ENCODE measurements around the gene ADCY2. TPM values are rescaled to one million over a fixed set of nuclear protein-coding genes. Genes with fewer than 3 reads are reported as not detected.

The ADCY2 gene
- total and polyA plus RNA-seq, 11 donors: 0.04 to 0.96 (median 0.32) TPM

DNA sequence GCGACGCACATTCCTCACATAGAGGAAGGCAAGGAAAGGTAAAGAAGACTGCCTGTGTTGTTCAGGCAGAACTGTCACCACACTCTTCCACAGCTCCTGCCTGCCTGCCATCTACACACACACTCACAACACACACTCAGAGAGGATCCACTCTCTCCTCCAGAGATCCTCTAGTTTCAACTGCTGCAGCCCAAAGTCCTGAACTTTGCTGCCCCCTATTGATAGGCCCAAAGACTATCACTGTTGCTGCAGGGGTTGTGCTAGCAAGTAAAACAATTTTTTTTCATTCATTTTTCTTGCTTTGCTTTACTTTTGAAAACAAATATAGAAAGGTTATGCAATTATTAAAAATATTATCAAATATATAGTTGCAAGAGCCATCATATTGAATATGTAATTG, 460.9 kb downstream of the ADCY2 start:
- Histone ChIP-seq H3K36me3 (peaks cover 0 to 43% (median 35%) of the 10 kb centered on the region in 9 donors), H3K9me3 (no peaks in the 10 kb centered on the region), H3K27ac (no peak overlapping the region), H3K4me1 (peaks cover 0 to 4% (median 0%) of the 10 kb centered on the region in 12 donors), H3K4me3 (no peak overlapping the region), H3K27me3 (no peaks in the 10 kb centered on the region)
- peak in 2 of 4 donors; percentile 74 to 81 for ATAC-seq
- intact Hi-C loops (cut with DNase I): loop anchor here in 3 of 10 donors (5.0 to 10.0 kb wide), 2 partner anchors 460 to 1092 kb away; partner anchors contain the start of gene ADCY2 (in 1 of the 3)
- peak in 2 of 5 donors; percentile 8 to 26 for DNase-seq
- WGBS, 4 donors: 89 to 95% (median 94%) methylated on average over 2 of the region's 2 CpGs
- TF ChIP-seq, protein P1, sequence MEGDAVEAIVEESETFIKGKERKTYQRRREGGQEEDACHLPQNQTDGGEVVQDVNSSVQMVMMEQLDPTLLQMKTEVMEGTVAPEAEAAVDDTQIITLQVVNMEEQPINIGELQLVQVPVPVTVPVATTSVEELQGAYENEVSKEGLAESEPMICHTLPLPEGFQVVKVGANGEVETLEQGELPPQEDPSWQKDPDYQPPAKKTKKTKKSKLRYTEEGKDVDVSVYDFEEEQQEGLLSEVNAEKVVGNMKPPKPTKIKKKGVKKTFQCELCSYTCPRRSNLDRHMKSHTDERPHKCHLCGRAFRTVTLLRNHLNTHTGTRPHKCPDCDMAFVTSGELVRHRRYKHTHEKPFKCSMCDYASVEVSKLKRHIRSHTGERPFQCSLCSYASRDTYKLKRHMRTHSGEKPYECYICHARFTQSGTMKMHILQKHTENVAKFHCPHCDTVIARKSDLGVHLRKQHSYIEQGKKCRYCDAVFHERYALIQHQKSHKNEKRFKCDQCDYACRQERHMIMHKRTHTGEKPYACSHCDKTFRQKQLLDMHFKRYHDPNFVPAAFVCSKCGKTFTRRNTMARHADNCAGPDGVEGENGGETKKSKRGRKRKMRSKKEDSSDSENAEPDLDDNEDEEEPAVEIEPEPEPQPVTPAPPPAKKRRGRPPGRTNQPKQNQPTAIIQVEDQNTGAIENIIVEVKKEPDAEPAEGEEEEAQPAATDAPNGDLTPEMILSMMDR (IDR thresholded peaks at IDR 0.05): peak; percentile 41 to 71 (median 62)
- TF ChIP-seq POLR2A (IDR thresholded peaks at IDR 0.05): no peak

DNA sequence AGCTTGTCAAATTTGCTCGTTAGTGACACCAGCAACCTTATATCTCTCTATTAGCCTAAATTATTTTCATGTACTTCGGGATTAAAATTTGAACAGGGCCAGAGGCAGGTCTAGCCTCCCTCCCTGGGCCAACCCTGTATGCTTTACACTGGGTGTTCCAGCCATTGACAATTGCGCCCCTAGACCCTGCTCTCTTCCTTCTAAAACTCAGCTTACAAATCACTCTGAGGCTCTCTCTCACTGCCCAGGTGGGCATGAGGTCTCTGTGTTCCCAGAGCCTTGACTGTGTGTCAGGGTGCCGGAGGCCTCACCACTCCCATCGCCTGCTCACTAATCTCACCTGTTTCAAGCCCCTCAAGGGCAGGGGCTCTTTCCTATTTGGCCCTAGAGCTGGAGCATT, 461.4 kb downstream of the ADCY2 start:
- intact Hi-C loops (cut with DNase I): loop anchor here in 3 of 10 donors (5.0 to 10.0 kb wide), 2 partner anchors 460 to 1093 kb away; partner anchors contain the start of gene ADCY2 (in 1 of the 3)
- peaks cover 0 to under 1% (median 0%) of the 10 kb centered on the region in 12 donors for H3K4me1 ChIP-seq
- DNase-seq (no peak), ATAC-seq (peak in 1 of 4 donors; percentile 24)
- H3K27ac ChIP-seq: no peak overlapping the region
- no peaks in the 10 kb centered on the region for H3K27me3 ChIP-seq
- H3K9me3 ChIP-seq: no peaks in the 10 kb centered on the region
- 75 to 87% (median 82%) methylated on average over 5 of the region's 5 CpGs for WGBS, 4 donors
- H3K36me3 ChIP-seq: peaks cover 0 to 48% (median 40%) of the 10 kb centered on the region in 9 donors
- TF ChIP-seq, protein P1 (IDR thresholded peaks at IDR 0.05): no peak
- TF ChIP-seq POLR2A (IDR thresholded peaks at IDR 0.05): no peak
- H3K4me3 ChIP-seq: no peak overlapping the region

DNA sequence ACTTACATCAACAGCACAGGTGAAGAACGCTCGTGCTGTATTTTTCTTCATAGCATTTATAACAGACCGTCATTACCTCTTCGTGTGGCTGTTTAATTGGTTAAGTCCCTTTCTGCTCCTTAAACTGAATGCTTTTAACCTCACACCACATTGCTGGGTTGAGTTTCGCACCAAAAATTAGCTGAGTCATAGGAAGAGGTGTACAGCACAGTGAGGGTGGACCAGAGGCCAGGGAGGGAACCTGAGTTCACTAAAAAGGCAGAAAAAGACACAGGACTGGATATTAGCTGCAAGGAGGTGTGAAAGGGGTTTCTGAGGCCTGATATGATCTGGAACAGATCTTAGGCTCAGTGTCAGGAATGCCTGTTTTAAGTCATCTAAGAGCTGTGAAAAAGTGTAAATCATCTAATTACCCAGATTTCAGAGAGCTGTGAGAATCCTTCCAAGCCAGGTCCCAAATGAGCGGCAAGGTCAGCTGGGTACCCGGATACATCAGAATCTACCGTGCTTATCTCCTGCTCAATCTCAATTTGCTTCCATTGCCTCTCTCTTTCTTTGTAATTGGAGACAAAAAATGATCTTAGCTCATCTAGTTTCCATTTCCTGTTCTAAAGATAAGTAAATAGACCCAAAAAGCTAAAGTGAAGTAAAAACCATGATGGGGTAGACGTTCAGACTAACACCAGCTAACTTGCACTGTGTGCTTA, 462.1 kb downstream of the ADCY2 start:
- Histone ChIP-seq H3K9me3 (no peaks in the 10 kb centered on the region), H3K36me3 (peaks cover 0 to 55% (median 47%) of the 10 kb centered on the region in 9 donors), H3K4me1 (no peaks in the 10 kb centered on the region), H3K27me3 (no peaks in the 10 kb centered on the region), H3K4me3 (no peak overlapping the region), H3K27ac (no peak overlapping the region)
- intact Hi-C loops (cut with DNase I): loop anchor here in 3 of 10 donors (5.0 to 10.0 kb wide), 2 partner anchors 461 to 1093 kb away; partner anchors contain the start of gene ADCY2 (in 1 of the 3)
- WGBS, 4 donors: 75 to 80% (median 77%) methylated on average over 9 of the region's 9 CpGs
- ATAC-seq: no peak
- TF ChIP-seq, protein P1 (IDR thresholded peaks at IDR 0.05): no peak
- TF ChIP-seq POLR2A (IDR thresholded peaks at IDR 0.05): no peak
- no peak for DNase-seq

DNA sequence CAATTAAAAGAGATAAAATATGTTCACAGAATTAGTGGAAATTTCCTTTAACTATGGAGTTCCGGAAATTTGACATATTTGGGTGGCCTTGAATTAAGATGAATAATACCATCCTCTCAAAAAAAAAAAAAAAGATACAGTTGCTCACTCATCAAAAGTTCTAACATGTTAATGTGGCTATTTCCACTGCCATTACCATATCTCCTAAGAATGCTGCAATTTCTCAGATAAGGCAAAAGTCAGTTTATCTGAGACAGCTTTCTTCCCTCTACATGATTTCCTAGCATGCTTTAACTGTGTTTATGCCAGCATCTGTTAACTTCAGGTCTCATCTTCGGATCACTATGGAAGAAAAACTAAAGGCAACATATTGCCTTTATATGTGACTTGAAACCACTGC, 470.3 kb downstream of the ADCY2 start:
- WGBS, 4 donors: 90 to 98% (median 91%) methylated on average over 2 of the region's 2 CpGs
- intact Hi-C loops (cut with DNase I): no loop called here
- H3K36me3 ChIP-seq: peaks cover 0 to 55% (median 45%) of the 10 kb centered on the region in 9 donors

More for the DNA sequence above, 470.3 kb downstream of the ADCY2 start:
- DNase-seq: no peak
- Histone ChIP-seq H3K27me3 (no peaks in the 10 kb centered on the region), H3K9me3 (no peaks in the 10 kb centered on the region), H3K27ac (no peak overlapping the region), H3K4me1 (peaks cover 0 to 38% (median 23%) of the 10 kb centered on the region in 12 donors), H3K4me3 (no peak overlapping the region)
- ATAC-seq: no peak
- no peak for TF ChIP-seq POLR2A (IDR thresholded peaks at IDR 0.05)
- TF ChIP-seq, protein P1 (IDR thresholded peaks at IDR 0.05): no peak

Data from heart left ventricle (tissue), 16 donors.